GM23338 (cell line): ENCODE measurements around the gene PRSS8. TPM values are rescaled to one million over a fixed set of nuclear protein-coding genes. Genes with fewer than 3 reads are reported as not detected.

ENCODE experiments used
- ATAC-seq: fragments of 200-7000 bp; cut with Tn5 transposase; 3 replicates; pipeline ENCODE4 v1.9.1; 2020
- DNase-seq: peaks from one replicate; pipeline ENCODE4 v3.0.0-alpha.2; 2015; ENCODE audit warnings: low spot score
- H2AFZ ChIP-seq: fragments of 200-600 bp; sonication (generic); 2 replicates; pipeline ENCODE4 v1.8.0; 2016; ENCODE audit warnings: antibody characterized with exemption, mild to moderate bottlenecking, moderate library complexity
- H3F3A ChIP-seq: fragments of 200-600 bp; sonication (generic); replicated peaks from 2 replicates; pipeline ENCODE4 v1.8.0; 2017; ENCODE audit warnings: antibody characterized with exemption, mixed run types, low read depth
- H3K27ac ChIP-seq: fragments of 200-600 bp; sonication (generic); 2 replicates; pipeline ENCODE4 v1.6.1; 2016; ENCODE audit warnings: low read depth
- H3K27me3 ChIP-seq: fragments of 200-600 bp; sonication (generic); 2 replicates; pipeline ENCODE4 v1.8.0; 2016; ENCODE audit warnings: mild to moderate bottlenecking, mixed run types, moderate library complexity; ENCODE audit not compliant: insufficient read depth
- H3K36me3 ChIP-seq: fragments of 200-600 bp; sonication (generic); 2 replicates; pipeline ENCODE4 v1.8.0; 2016; ENCODE audit warnings: mild to moderate bottlenecking; ENCODE audit not compliant: insufficient read depth
- H3K4me1 ChIP-seq: fragments of 200-600 bp; sonication (generic); 2 replicates; pipeline ENCODE4 v1.8.0; 2016; ENCODE audit warnings: mild to moderate bottlenecking, moderate library complexity; ENCODE audit not compliant: insufficient read depth
- H3K4me2 ChIP-seq: fragments of 200-600 bp; sonication (generic); 2 replicates; pipeline ENCODE4 v1.7.1; 2017; ENCODE audit warnings: mixed run types
- H3K4me3 ChIP-seq: fragments of 200-600 bp; sonication (generic); 2 replicates; pipeline ENCODE4 v1.6.1; 2016; ENCODE audit warnings: mixed run types
- H3K79me2 ChIP-seq: fragments of 200-600 bp; sonication (generic); replicated peaks from 2 replicates; pipeline ENCODE4 v1.8.0; 2017; ENCODE audit warnings: mild to moderate bottlenecking; ENCODE audit not compliant: insufficient read depth
- H3K9me2 ChIP-seq: fragments of 200-600 bp; sonication (generic); 2 replicates; pipeline ENCODE4 v1.8.0; 2017; ENCODE audit not compliant: insufficient read depth
- H4K20me1 ChIP-seq: fragments of 200-600 bp; sonication (generic); replicated peaks from 2 replicates; pipeline ENCODE4 v1.8.0; 2017; ENCODE audit warnings: mild to moderate bottlenecking; ENCODE audit not compliant: insufficient read depth
- H3K27ac Mint-ChIP-seq: 2 replicates; pipeline ENCODE4 v1.8.0; 2020; ENCODE audit warnings: inconsistent platforms, mild to moderate bottlenecking, moderate library complexity, mixed read lengths
- H3K27me3 Mint-ChIP-seq: 3 replicates; pipeline ENCODE4 v1.8.0; 2022; ENCODE audit warnings: low read depth, mild to moderate bottlenecking, moderate library complexity, mixed read lengths, inconsistent platforms; ENCODE audit not compliant: insufficient read depth, poor library complexity
- H3K36me3 Mint-ChIP-seq: 3 replicates; pipeline ENCODE4 v1.8.0; 2021; ENCODE audit warnings: low read depth, mild to moderate bottlenecking, inconsistent platforms, moderate library complexity, mixed read lengths
- H3K4me1 Mint-ChIP-seq: 3 replicates; pipeline ENCODE4 v1.8.0; 2020; ENCODE audit warnings: mild to moderate bottlenecking, inconsistent platforms, mixed read lengths
- H3K4me3 Mint-ChIP-seq: 3 replicates; pipeline ENCODE4 v1.8.0; 2021; ENCODE audit warnings: moderate library complexity, mild to moderate bottlenecking, inconsistent platforms, mixed read lengths
- H3K9me3 Mint-ChIP-seq: 3 replicates; pipeline ENCODE4 v1.8.0; 2020; ENCODE audit warnings: moderate library complexity, mild to moderate bottlenecking, inconsistent platforms, mixed read lengths
- CREB1 ChIP-seq: fragments of 250-450 bp; sonication (Bioruptor Pico); IDR thresholded peaks from 2 replicates; pipeline ENCODE4 v1.5.0; 2020; ENCODE audit warnings: low read depth, mild to moderate bottlenecking, moderate library complexity
- ETS1 ChIP-seq: IDR thresholded peaks from 2 replicates; pipeline ENCODE4 v1.6.1; 2016; ENCODE audit warnings: antibody characterized with exemption
- EZH2 ChIP-seq: fragments of 200-600 bp; sonication (generic); IDR thresholded peaks from one replicate; pipeline ENCODE4 v1.8.0; 2017; ENCODE audit warnings: antibody characterized with exemption, mild to moderate bottlenecking, low read depth; ENCODE audit not compliant: unreplicated experiment
- EZH2phosphoT487 ChIP-seq: fragments of 200-600 bp; sonication (generic); IDR thresholded peaks from one replicate; pipeline ENCODE4 v1.8.1; 2018; ENCODE audit warnings: antibody characterized with exemption; ENCODE audit not compliant: unreplicated experiment
- STAT1 ChIP-seq: IDR thresholded peaks from one replicate; pipeline ENCODE4 v1.6.1; 2016; ENCODE audit warnings: antibody characterized with exemption; ENCODE audit not compliant: unreplicated experiment
- ZNF331 ChIP-seq: fragments of 250-450 bp; sonication (Bioruptor Pico); IDR thresholded peaks from 2 replicates; pipeline ENCODE4 v1.5.0; 2020; ENCODE audit warnings: low read depth, mild to moderate bottlenecking, moderate library complexity
- ZNF462 ChIP-seq: fragments of 250-450 bp; sonication (Bioruptor Pico); IDR thresholded peaks from 2 replicates; pipeline ENCODE4 v1.5.0; 2020; ENCODE audit warnings: mild to moderate bottlenecking, moderate library complexity
- polyA plus RNA-seq: library from polyadenylated mRNA; unstranded; fragments of >200 nt; fragmentation: Nextera tagmentation; extraction: Ambion mirVana; gene quantifications from 2 replicates; pipeline ENCODE4 v1.2.1, GENCODE V29; 2016
- total RNA-seq: library from RNA; depleted of rRNA; stranded (reverse); fragments of >200 nt; shearing (Covaris generic); gene quantifications from 2 replicates; pipeline ENCODE4 v1.2.3, GENCODE V29; 2014
- TF ChIP-seq, protein P1 (sequence below): IDR thresholded peaks from one replicate; pipeline ENCODE4 v1.6.1; 2018; ENCODE audit warnings: antibody characterized with exemption; ENCODE audit not compliant: unreplicated experiment

The PRSS8 gene
- total and polyA plus RNA-seq, 2 experiments from 2014 or later: 65.3 to 75.9 TPM

- Mint-ChIP-seq H3K27ac (no peak overlapping the region), H3K4me3 (no peak overlapping the region), H3K9me3 (no peaks in the 10 kb centered on the region; the same call in 2 of the 3 replicates), H3K27me3 (peaks cover 26% of the 10 kb centered on the region), H3K36me3 (no peaks in the 10 kb centered on the region; the same call in 2 of the 3 replicates), H3K4me1 (peaks cover 20% of the 10 kb centered on the region)
- DNase-seq: no peak
- Histone ChIP-seq H3K79me2 (no peaks in the 10 kb centered on the region), H3K36me3 (no peaks in the 10 kb centered on the region; the same call in 1 of the 2 replicates), H3K27ac (no peak overlapping the region), H3F3A (0 out of 2 replicates have a peak, but pooled peaks cover 2% of the 10 kb centered on the region), H4K20me1 (no peaks in the 10 kb centered on the region), H3K9me2 (no peaks in the 10 kb centered on the region), H3K4me2 (peak overlapping the region; percentile 86; the same call in 1 of the 2 replicates), H3K4me1 (peaks cover 14% of the 10 kb centered on the region), H2AFZ (0 out of 2 replicates have a peak overlapping the region, but pooled peaks have one; percentile 10), H3K4me3 (no peak overlapping the region; the same call in 1 of the 2 replicates), H3K27me3 (peaks cover 28% of the 10 kb centered on the region)
- ATAC-seq: no peak
- TF ChIP-seq EZH2 (no peak), EZH2phosphoT487 (no peak), ETS1 (no peak), ZNF331 (CRISPR knock-in tag) (no peak), STAT1 (no peak), ZNF462 (no peak), CREB1 (CRISPR knock-in tag) (no peak)
- TF ChIP-seq, protein P1, sequence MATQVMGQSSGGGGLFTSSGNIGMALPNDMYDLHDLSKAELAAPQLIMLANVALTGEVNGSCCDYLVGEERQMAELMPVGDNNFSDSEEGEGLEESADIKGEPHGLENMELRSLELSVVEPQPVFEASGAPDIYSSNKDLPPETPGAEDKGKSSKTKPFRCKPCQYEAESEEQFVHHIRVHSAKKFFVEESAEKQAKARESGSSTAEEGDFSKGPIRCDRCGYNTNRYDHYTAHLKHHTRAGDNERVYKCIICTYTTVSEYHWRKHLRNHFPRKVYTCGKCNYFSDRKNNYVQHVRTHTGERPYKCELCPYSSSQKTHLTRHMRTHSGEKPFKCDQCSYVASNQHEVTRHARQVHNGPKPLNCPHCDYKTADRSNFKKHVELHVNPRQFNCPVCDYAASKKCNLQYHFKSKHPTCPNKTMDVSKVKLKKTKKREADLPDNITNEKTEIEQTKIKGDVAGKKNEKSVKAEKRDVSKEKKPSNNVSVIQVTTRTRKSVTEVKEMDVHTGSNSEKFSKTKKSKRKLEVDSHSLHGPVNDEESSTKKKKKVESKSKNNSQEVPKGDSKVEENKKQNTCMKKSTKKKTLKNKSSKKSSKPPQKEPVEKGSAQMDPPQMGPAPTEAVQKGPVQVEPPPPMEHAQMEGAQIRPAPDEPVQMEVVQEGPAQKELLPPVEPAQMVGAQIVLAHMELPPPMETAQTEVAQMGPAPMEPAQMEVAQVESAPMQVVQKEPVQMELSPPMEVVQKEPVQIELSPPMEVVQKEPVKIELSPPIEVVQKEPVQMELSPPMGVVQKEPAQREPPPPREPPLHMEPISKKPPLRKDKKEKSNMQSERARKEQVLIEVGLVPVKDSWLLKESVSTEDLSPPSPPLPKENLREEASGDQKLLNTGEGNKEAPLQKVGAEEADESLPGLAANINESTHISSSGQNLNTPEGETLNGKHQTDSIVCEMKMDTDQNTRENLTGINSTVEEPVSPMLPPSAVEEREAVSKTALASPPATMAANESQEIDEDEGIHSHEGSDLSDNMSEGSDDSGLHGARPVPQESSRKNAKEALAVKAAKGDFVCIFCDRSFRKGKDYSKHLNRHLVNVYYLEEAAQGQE: no peak
Observed at GRCh38 chr16:31149332-31149731, 13.8 kb upstream of the PRSS8 start.
